ENCODE measurements around the gene NCKAP1.

DNA sequence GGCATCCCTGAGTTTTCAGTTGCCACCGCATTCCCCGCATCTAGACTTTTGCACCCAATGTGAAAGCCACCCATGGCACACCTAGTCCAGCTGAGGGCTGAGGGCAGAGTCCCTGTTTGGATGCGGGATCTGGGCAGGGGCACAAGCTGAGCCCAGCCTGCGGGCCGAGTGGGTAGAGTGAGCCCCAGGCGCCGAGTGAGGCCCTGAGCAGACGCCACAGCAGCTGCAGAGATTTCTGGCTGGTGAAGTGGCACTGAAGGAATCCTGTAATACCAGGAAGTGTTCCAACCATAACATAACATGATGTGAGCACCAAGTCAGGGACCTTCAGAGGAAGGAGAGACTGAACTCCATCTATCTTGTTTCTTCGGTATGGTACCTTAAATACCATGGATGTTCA is 144.1 kb downstream of the NCKAP1 start:
- TF ChIP-seq, protein P1, sequence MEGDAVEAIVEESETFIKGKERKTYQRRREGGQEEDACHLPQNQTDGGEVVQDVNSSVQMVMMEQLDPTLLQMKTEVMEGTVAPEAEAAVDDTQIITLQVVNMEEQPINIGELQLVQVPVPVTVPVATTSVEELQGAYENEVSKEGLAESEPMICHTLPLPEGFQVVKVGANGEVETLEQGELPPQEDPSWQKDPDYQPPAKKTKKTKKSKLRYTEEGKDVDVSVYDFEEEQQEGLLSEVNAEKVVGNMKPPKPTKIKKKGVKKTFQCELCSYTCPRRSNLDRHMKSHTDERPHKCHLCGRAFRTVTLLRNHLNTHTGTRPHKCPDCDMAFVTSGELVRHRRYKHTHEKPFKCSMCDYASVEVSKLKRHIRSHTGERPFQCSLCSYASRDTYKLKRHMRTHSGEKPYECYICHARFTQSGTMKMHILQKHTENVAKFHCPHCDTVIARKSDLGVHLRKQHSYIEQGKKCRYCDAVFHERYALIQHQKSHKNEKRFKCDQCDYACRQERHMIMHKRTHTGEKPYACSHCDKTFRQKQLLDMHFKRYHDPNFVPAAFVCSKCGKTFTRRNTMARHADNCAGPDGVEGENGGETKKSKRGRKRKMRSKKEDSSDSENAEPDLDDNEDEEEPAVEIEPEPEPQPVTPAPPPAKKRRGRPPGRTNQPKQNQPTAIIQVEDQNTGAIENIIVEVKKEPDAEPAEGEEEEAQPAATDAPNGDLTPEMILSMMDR (IDR thresholded peaks at IDR 0.05): no peak
- TF ChIP-seq POLR2AphosphoS5 (IDR thresholded peaks at IDR 0.05) (no peak), POLR2A (IDR thresholded peaks at IDR 0.05) (no peak)

Data from suprapubic skin (tissue), 4 donors.